ENCODE data around the gene RPUSD1.

The RPUSD1 gene

DNA sequence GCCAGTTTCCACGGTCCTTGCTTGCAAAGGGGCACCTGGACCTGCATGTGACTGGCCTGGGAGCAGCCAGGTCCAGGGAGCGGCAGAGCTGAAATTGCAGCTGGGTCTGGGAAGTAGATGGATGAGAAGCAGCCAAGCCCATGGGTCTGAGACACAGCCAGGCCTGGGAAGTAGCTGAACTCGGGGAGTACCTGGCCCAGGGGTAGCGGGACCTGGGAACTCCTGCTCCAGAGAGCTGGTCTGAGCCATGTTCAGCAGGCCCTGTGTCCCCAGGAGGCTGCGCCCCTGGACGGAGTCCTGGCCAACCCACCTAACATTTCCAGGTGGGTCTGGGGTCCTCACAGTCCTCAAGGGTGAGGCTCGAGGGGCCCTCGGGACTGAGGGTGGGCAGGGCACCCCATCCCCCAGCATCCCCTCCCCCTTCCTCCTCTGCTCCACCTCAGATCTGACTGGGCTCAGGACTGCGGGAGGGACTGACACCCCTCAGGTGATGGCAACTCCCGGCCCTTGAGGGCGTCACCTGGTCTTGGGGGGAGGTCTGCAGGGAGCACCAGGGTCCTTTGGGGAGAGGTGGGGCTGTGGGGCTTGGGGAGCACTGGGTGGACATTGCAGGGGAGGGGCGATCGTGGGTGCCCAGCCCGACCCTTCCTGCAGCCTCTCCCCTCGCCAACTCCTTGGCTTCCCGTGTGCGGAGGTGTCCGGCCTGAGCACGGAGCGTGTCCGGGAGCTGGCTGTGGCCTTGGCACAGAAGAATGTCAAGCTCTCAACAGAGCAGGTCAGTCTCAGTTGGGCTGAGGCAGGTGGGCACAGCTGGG, 24.6 kb downstream of the RPUSD1 start:
- Histone ChIP-seq H2BK5ac (ENCODE audit: low read depth, low read length, poor library complexity, severe bottlenecking) (no peak overlapping the region), H3K4ac (ENCODE audit: low read depth in 1 of 2, low read length in 2 of 2) (no peak overlapping the region), H3K79me1 (replicated peaks; ENCODE audit: low read length, poor library complexity, severe bottlenecking) (no peaks in the 10 kb centered on the region), H4K91ac (ENCODE audit: low read length) (no peak overlapping the region), H3K4me3 (ENCODE audit: insufficient read depth in 1 of 2, low read depth in 1 of 2, low read length in 2 of 2) (peak overlapping the region in 1 of 2 experiments; percentile 21), H4K8ac (ENCODE audit: low read length) (no peak overlapping the region), H2BK120ac (ENCODE audit: low read depth, low read length) (no peak overlapping the region), H3K27me3 (ENCODE audit: control insufficient read depth in 1 of 2, insufficient read depth in 1 of 2, low read length in 2 of 2) (peaks cover 0 to 39% of the 10 kb centered on the region in 2 experiments), H3K9me3 (ENCODE audit: control insufficient read depth, low read length) (no peaks in the 10 kb centered on the region), H2AK5ac (ENCODE audit: low read length, severe bottlenecking) (no peak overlapping the region), H2BK15ac (ENCODE audit: low read depth, poor library complexity, severe bottlenecking) (no peak overlapping the region), H3K9ac (ENCODE audit: low read length) (no peak overlapping the region), H3K27ac (ENCODE audit: low read length, poor library complexity, severe bottlenecking) (no peak overlapping the region), H3K4me2 (ENCODE audit: low read length, poor library complexity, severe bottlenecking) (no peak overlapping the region), H3K23ac (ENCODE audit: low read length in 2 of 2) (no peak overlapping the region), H3K14ac (ENCODE audit: low read length in 2 of 2) (peak overlapping the region in 1 of 2 experiments; percentile 42), H2AFZ (ENCODE audit: low read depth, low read length) (no peak overlapping the region), H2BK12ac (ENCODE audit: low read length in 2 of 2) (no peak overlapping the region), H3K4me1 (ENCODE audit: control insufficient read depth, insufficient read depth, low read depth, low read length) (peaks cover 13% of the 10 kb centered on the region), H3K18ac (ENCODE audit: low read depth in 1 of 2, low read length in 2 of 2) (no peak overlapping the region), H3K36me3 (ENCODE audit: control insufficient read depth in 1 of 2, insufficient read depth in 2 of 2, low read depth in 1 of 2, low read length in 2 of 2) (no peaks in the 10 kb centered on the region)
- 89% methylated on average over 17 of the region's 21 CpGs for WGBS
- DNase-seq: no peak

DNA sequence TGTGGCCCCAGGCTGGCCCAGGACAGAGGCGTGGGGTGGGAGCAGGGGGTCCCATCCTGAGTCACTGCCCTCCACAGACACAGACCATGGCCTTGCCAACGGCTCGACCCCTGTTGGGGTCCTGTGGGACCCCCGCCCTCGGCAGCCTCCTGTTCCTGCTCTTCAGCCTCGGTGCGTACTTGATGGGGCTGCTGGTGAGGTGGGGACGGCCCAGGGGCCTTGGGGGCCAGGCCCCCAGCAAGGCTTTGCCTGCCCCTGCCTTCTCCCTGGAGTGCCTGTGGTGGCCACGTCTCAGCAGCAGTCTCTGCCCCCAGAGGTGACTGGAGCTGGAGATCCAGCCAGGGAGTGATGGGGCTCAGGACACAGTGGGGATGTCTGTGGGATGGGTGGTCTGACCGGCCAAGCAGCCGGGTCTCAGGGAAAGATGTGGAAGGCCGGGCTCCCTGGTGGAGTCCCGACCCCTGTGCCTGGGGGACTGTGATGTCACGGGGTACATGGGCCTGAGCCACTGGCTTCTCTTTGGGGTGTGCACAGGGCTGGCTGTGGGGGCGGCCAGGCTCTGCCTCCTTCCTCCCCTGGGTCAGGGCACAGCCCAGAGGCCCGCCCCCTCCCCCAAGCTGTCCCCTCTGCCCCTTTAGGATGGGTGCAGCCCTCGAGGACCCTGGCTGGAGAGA, 25.4 kb downstream of the RPUSD1 start:
- Histone ChIP-seq H2BK15ac (ENCODE audit: low read depth, poor library complexity, severe bottlenecking) (no peak overlapping the region), H3K79me1 (replicated peaks; ENCODE audit: low read length, poor library complexity, severe bottlenecking) (no peaks in the 10 kb centered on the region), H4K8ac (ENCODE audit: low read length) (no peak overlapping the region), H3K4ac (ENCODE audit: low read depth in 1 of 2, low read length in 2 of 2) (no peak overlapping the region), H2BK120ac (ENCODE audit: low read depth, low read length) (no peak overlapping the region), H2AFZ (ENCODE audit: low read depth, low read length) (no peak overlapping the region), H3K4me1 (ENCODE audit: control insufficient read depth, insufficient read depth, low read depth, low read length) (peaks cover 13% of the 10 kb centered on the region), H2BK12ac (ENCODE audit: low read length in 2 of 2) (no peak overlapping the region), H3K23ac (ENCODE audit: low read length in 2 of 2) (no peak overlapping the region), H3K27me3 (ENCODE audit: control insufficient read depth in 1 of 2, insufficient read depth in 1 of 2, low read length in 2 of 2) (peaks cover 0 to 39% of the 10 kb centered on the region in 2 experiments), H3K9ac (ENCODE audit: low read length) (no peak overlapping the region), H2BK5ac (ENCODE audit: low read depth, low read length, poor library complexity, severe bottlenecking) (no peak overlapping the region), H2AK5ac (ENCODE audit: low read length, severe bottlenecking) (no peak overlapping the region), H3K9me3 (ENCODE audit: control insufficient read depth, low read length) (no peaks in the 10 kb centered on the region), H4K91ac (ENCODE audit: low read length) (no peak overlapping the region), H3K4me2 (ENCODE audit: low read length, poor library complexity, severe bottlenecking) (no peak overlapping the region), H3K4me3 (ENCODE audit: insufficient read depth in 1 of 2, low read depth in 1 of 2, low read length in 2 of 2) (no peak overlapping the region), H3K36me3 (ENCODE audit: control insufficient read depth in 1 of 2, insufficient read depth in 2 of 2, low read depth in 1 of 2, low read length in 2 of 2) (no peaks in the 10 kb centered on the region), H3K18ac (ENCODE audit: low read depth in 1 of 2, low read length in 2 of 2) (no peak overlapping the region), H3K27ac (ENCODE audit: low read length, poor library complexity, severe bottlenecking) (no peak overlapping the region), H3K14ac (ENCODE audit: low read length in 2 of 2) (no peak overlapping the region)
- DNase-seq: no peak
- 75% methylated on average over 14 of the region's 17 CpGs for WGBS

DNA sequence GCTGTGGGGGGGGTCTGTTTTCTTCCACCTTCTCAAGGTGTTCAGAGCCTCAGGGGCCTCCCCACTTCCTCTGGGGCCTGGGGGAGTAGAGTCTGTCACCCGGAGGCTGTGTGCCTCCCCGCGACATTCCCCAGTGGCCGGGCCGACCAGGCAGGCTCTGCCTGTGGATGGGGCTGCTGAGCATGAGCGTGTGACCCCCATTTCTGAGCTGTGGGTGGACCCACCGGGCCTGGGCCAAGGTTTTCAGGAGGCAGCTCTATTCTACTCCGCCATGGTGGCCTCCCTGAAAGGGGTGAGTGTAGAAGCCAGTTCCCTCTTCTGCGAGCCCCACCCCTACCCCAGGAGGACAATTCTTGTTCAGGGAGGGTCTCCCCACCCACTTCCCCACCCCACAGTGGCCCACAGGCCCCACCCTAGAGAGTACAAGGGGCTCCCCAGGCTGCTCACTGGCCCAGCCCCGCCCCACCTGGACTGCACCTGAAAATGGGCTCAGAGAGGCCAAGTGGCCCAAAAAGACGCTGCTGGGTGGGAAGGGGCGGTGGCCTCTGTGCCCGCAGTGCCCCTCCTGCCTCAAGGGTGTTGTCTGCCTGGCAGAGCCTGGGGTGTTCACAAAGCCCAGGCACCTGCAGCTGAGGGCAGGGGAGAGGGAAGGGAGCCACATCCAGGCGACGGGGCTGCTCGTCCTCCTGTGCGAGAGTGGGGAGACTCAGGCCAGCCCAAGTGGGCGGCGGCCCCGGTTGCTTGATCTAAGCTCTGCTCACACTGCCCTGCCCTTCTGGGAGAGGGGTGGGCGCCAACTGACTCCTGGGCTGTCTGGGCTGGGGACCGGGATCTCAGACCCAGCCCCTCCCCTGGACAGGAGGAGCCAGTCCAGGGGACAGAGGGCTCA, 26.3 kb downstream of the RPUSD1 start:
- no peak overlapping the region for H3K14ac ChIP-seq (ENCODE audit: low read length in 2 of 2)
- H2BK120ac ChIP-seq (ENCODE audit: low read depth, low read length): no peak overlapping the region
- H2AK5ac ChIP-seq (ENCODE audit: low read length, severe bottlenecking): no peak overlapping the region
- peaks cover 0 to 39% of the 10 kb centered on the region in 2 experiments for H3K27me3 ChIP-seq (ENCODE audit: control insufficient read depth in 1 of 2, insufficient read depth in 1 of 2, low read length in 2 of 2)
- H3K9ac ChIP-seq (ENCODE audit: low read length): no peak overlapping the region
- H3K4me3 ChIP-seq (ENCODE audit: insufficient read depth in 1 of 2, low read depth in 1 of 2, low read length in 2 of 2): no peak overlapping the region
- peaks cover 13% of the 10 kb centered on the region for H3K4me1 ChIP-seq (ENCODE audit: control insufficient read depth, insufficient read depth, low read depth, low read length)
- H2BK5ac ChIP-seq (ENCODE audit: low read depth, low read length, poor library complexity, severe bottlenecking): no peak overlapping the region
- no peak overlapping the region for H3K23ac ChIP-seq (ENCODE audit: low read length in 2 of 2)
- no peaks in the 10 kb centered on the region for H3K79me1 ChIP-seq (replicated peaks; ENCODE audit: low read length, poor library complexity, severe bottlenecking)
- no peak overlapping the region for H3K27ac ChIP-seq (ENCODE audit: low read length, poor library complexity, severe bottlenecking)
- H2BK12ac ChIP-seq (ENCODE audit: low read length in 2 of 2): no peak overlapping the region
- H2AFZ ChIP-seq (ENCODE audit: low read depth, low read length): no peak overlapping the region
- H4K8ac ChIP-seq (ENCODE audit: low read length): peak overlapping the region; percentile 8
- H3K36me3 ChIP-seq (ENCODE audit: control insufficient read depth in 1 of 2, insufficient read depth in 2 of 2, low read depth in 1 of 2, low read length in 2 of 2): no peaks in the 10 kb centered on the region
- H4K91ac ChIP-seq (ENCODE audit: low read length): no peak overlapping the region
- no peak overlapping the region for H3K4ac ChIP-seq (ENCODE audit: low read depth in 1 of 2, low read length in 2 of 2)
- H2BK15ac ChIP-seq (ENCODE audit: low read depth, poor library complexity, severe bottlenecking): no peak overlapping the region
- H3K9me3 ChIP-seq (ENCODE audit: control insufficient read depth, low read length): no peaks in the 10 kb centered on the region
- 82% methylated on average over 21 of the region's 22 CpGs for WGBS
- DNase-seq: no peak
- no peak overlapping the region for H3K4me2 ChIP-seq (ENCODE audit: low read length, poor library complexity, severe bottlenecking)
- no peak overlapping the region for H3K18ac ChIP-seq (ENCODE audit: low read depth in 1 of 2, low read length in 2 of 2)
